HepG2 (cell line): ENCODE data around the gene ETV1. TPM values are rescaled to one million over a fixed set of nuclear protein-coding genes. Genes with fewer than 3 reads are reported as not detected.

Experiments used
- ATAC-seq: fragments of 200-7000 bp; cut with Tn5 transposase; 3 replicates; pipeline ENCODE4 v1.9.1; 2020; ENCODE audit warnings: mild to moderate bottlenecking, moderate library complexity
- BruUV-seq: library from RNA; stranded (reverse); fragments of 400-500 nt; replicated peaks from 2 replicates; lab custom pipeline; 2021; lab: Mats Ljungman, UMichigan
- CTCF ChIA-PET: fragments of 300-600 bp; formaldehyde crosslinking; extraction: SDS; loops from one replicate; lab custom pipeline; 2021; ENCODE audit warnings: low total read pairs, inconsistent platforms, low intra/inter-chr PET ratio; lab: Yijun Ruan, JAX
- POLR2A ChIA-PET: fragments of 350-600 bp; sonication (Branson Sonifier 250); formaldehyde crosslinking; loops from one replicate; lab custom pipeline; 2020; ENCODE audit warnings: antibody characterized with exemption, inconsistent platforms; lab: Yijun Ruan, JAX
- DNase-seq: peaks from one replicate; pipeline ENCODE4 v3.0.0-alpha.2; 2015; ENCODE audit warnings: low spot score
- FAIRE-seq: peaks from 3 replicates; lab custom pipeline; 2011; peaks lifted over from hg19 to GRCh38; lab: Jason Lieb, UNC
- H2AFZ ChIP-seq: one replicate; pipeline ENCODE4 v1.6.1; 2011; ENCODE audit warnings: low read length, inconsistent platforms
- H3K27ac ChIP-seq: fragments of 300-600 bp; 3 replicates; pipeline ENCODE4 v1.8.0; 2011; ENCODE audit warnings: mixed run types, mild to moderate bottlenecking, mixed read lengths, low read length, inconsistent platforms; ENCODE audit not compliant: insufficient read depth; ENCODE audit errors: extremely low read length
- H3K27me3 ChIP-seq, 2 experiments: fragments of 200-600 bp in 1 of 2; 2 replicates in 1 of 2; 3 replicates in 1 of 2; pipeline versions ENCODE4 v1.6.0 to v1.8.0; 2011; ENCODE audit warnings: low read length in 2 of 2, mild to moderate bottlenecking in 2 of 2, moderate library complexity in 2 of 2, inconsistent platforms in 1 of 2; ENCODE audit not compliant: insufficient read depth in 2 of 2, control insufficient read depth in 1 of 2
- H3K36me3 ChIP-seq, 2 experiments: fragments of 200-600 bp in 1 of 2; replicated peaks in 1 of 2; 2 replicates in 1 of 2; 3 replicates in 1 of 2; pipeline versions ENCODE4 v1.5.1 to v1.8.0; 2011; ENCODE audit warnings: low read length in 2 of 2, inconsistent platforms in 1 of 2; ENCODE audit not compliant: insufficient read depth in 2 of 2, control insufficient read depth in 1 of 2
- H3K4me1 ChIP-seq: 2 replicates; pipeline ENCODE4 v1.5.1; 2012; ENCODE audit warnings: low read length, inconsistent platforms; ENCODE audit not compliant: insufficient read depth
- H3K4me2 ChIP-seq: 2 replicates; pipeline ENCODE4 v1.6.0; 2011; ENCODE audit warnings: low read depth, low read length, inconsistent platforms
- H3K4me3 ChIP-seq, 3 experiments: fragments of 200-600 bp in 1 of 3; sonication (generic), shearing (Covaris generic) in 1 of 3; replicated peaks in 1 of 3; 2 replicates each; pipeline ENCODE4 v1.5.1; 2011 to 2016; ENCODE audit warnings: low read length in 3 of 3, inconsistent platforms in 2 of 3, low read depth in 2 of 3, mild to moderate bottlenecking in 2 of 3, control low read depth in 1 of 3, mixed read lengths in 1 of 3; ENCODE audit not compliant: insufficient read depth in 1 of 3
- H3K79me2 ChIP-seq: one replicate; pipeline ENCODE4 v1.6.1; 2011; ENCODE audit warnings: low read length, inconsistent platforms; ENCODE audit not compliant: insufficient read depth
- H3K9ac ChIP-seq: 2 replicates; pipeline ENCODE4 v1.6.0; 2011; ENCODE audit warnings: mild to moderate bottlenecking, low read depth, low read length, inconsistent platforms; ENCODE audit not compliant: insufficient read depth
- H3K9me3 ChIP-seq: 2 replicates; pipeline ENCODE4 v1.5.1; 2012; ENCODE audit warnings: mild to moderate bottlenecking, low read length
- H4K20me1 ChIP-seq: 2 replicates; pipeline ENCODE4 v1.6.0; 2011; ENCODE audit warnings: inconsistent platforms, mild to moderate bottlenecking, low read length, moderate library complexity; ENCODE audit not compliant: insufficient read depth
- IRX3 ChIP-seq: sonication (generic); formaldehyde crosslinking; IDR thresholded peaks from 2 replicates; pipeline ENCODE4 v1.8.1; 2023; ENCODE audit warnings: mild to moderate bottlenecking, low read depth, missing genetic modification reagents, borderline replicate concordance
- RCOR2 ChIP-seq: IDR thresholded peaks from 2 replicates; pipeline ENCODE4 v1.6.1; 2016; ENCODE audit warnings: missing biosample characterization, missing genetic modification reagents
- RFX5 ChIP-seq: IDR thresholded peaks from 2 replicates; pipeline ENCODE4 v1.6.1; 2011; ENCODE audit warnings: low read depth, low read length, improper control_type of control experiment
- ZNF230 ChIP-seq: sonication (generic); formaldehyde crosslinking; IDR thresholded peaks from 2 replicates; pipeline ENCODE4 v1.4.0; 2020; ENCODE audit warnings: mild to moderate bottlenecking, missing genetic modification reagents
- ZNF256 ChIP-seq: sonication (generic); formaldehyde crosslinking; conservative IDR thresholded peaks from 2 replicates; pipeline ENCODE4 v1.4.0; 2020; ENCODE audit warnings: missing genetic modification reagents
- ZNF556 ChIP-seq: sonication (generic); formaldehyde crosslinking; IDR thresholded peaks from 2 replicates; pipeline ENCODE4 v1.4.0; 2020; ENCODE audit warnings: mild to moderate bottlenecking, missing genetic modification reagents, borderline replicate concordance
- ZNF878 ChIP-seq: sonication (generic); formaldehyde crosslinking; IDR thresholded peaks from 2 replicates; pipeline ENCODE4 v1.8.1; 2023; ENCODE audit warnings: mild to moderate bottlenecking, missing genetic modification reagents, moderate library complexity
- WGBS: methylation state at CpG from one replicate; pipeline ENCODE4 v1.1.6; 2017; ENCODE audit warnings: low lambda C conversion rate; 5-methylcytosine and 5-hydroxymethylcytosine counted together
- in situ Hi-C: cut with HindIII; loops from 2 replicates; pipeline ENCODE4 v1.10.0; 2017; ENCODE audit warnings: low pct_unique_long_range_greater_than_20kb; ENCODE audit not compliant: extremely low pct_ligation_motif_present
- intact Hi-C: fragments of 100-400 bp; cut with micrococcal nuclease; formaldehyde crosslinking; loops from one replicate; pipeline ENCODE4 v1.10.0; 2022; ENCODE audit not compliant: unreplicated experiment
- polyA plus RNA-seq, 8 experiments: library from polyadenylated mRNA; depleted of rRNA in 3 of 8; stranded (reverse) in 7 of 8; unstranded in 1 of 8; fragments of >200 nt; fragmentation: Illumina TruSeq in 4 of 8; extraction: Trizol in 4 of 8; gene quantifications; 2 replicates each; pipeline versions ENCODE4 v1.2.1 to v1.2.3, GENCODE V29; 2011 to 2016; ENCODE audit warnings: low read depth in 4 of 8, missing spikeins in 1 of 8, mixed read lengths in 1 of 8; ENCODE audit not compliant: insufficient read depth in 1 of 8
- total RNA-seq, 5 experiments: library from RNA; depleted of rRNA; stranded (reverse); fragments of >200 nt; fragmentation: Illumina TruSeq; extraction: Trizol; gene quantifications; 2 replicates each; pipeline ENCODE4 v1.2.3, GENCODE V29; 2016; ENCODE audit warnings: low read depth in 1 of 5
- TF ChIP-seq, protein P1 (sequence below): IDR thresholded peaks from 2 replicates; pipeline ENCODE4 v1.6.1; 2016; ENCODE audit warnings: missing genetic modification reagents, missing compliant biosample characterization
- TF ChIP-seq, protein P2 (sequence below): sonication (generic); IDR thresholded peaks from 2 replicates; pipeline ENCODE4 v1.6.1; 2016; ENCODE audit warnings: low read depth, borderline replicate concordance

Gene ETV1
- total and polyA plus RNA-seq, 2 of the 13 experiments (the other 11 are each of a cell fraction or from before 2014, with no cell fraction given): 0.04 to 0.24 TPM

DNA sequence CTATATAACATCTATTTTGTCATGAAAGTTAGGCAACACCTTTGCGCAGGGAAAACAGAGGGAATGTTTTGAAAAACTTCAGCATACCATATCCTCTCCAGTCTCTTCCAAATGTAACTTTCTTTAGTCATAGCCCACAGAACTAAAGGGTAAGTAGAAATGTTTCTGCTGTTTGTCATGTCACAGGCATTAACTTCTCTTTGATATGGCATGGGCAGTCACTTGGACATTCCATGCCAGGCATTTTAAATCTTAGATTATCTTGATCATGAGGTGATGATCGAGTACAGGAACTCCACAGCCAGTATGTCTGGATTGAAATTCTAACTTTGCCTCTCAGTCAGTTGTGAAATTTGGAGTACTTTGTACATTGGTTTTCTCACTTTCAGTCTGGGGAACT lies 27.5 kb upstream of the ETV1 start:
- Histone ChIP-seq H3K9ac (no peak overlapping the region), H3K9me3 (peaks cover 74% of the 10 kb centered on the region), H3K27me3 (no peaks in the 10 kb centered on the region), H3K79me2 (no peaks in the 10 kb centered on the region), H3K36me3 (no peaks in the 10 kb centered on the region), H4K20me1 (no peaks in the 10 kb centered on the region), H3K27ac (no peak overlapping the region), H2AFZ (no peak overlapping the region), H3K4me3 (no peak overlapping the region), H3K4me1 (no peaks in the 10 kb centered on the region), H3K4me2 (no peak overlapping the region)
- 46% methylated on average over 2 of the region's 2 CpGs for WGBS
- ATAC-seq: no peak
- BruUV-seq: no TSS peak
- TF ChIP-seq ZNF230 (CRISPR knock-in tag) (no peak), RFX5 (no peak), ZNF878 (CRISPR knock-in tag) (no peak), ZNF556 (CRISPR knock-in tag) (no peak), ZNF256 (no peak), IRX3 (CRISPR knock-in tag) (no peak)
- TF ChIP-seq, protein P1, sequence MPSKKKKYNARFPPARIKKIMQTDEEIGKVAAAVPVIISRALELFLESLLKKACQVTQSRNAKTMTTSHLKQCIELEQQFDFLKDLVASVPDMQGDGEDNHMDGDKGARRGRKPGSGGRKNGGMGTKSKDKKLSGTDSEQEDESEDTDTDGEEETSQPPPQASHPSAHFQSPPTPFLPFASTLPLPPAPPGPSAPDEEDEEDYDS: no peak
- DNase-seq: no peak
- FAIRE-seq: no peak
- in situ Hi-C loops (no loop called here), intact Hi-C loops (no loop called here)
- CTCF ChIA-PET: no interaction called here
- POLR2A ChIA-PET: no interaction called here

DNA sequence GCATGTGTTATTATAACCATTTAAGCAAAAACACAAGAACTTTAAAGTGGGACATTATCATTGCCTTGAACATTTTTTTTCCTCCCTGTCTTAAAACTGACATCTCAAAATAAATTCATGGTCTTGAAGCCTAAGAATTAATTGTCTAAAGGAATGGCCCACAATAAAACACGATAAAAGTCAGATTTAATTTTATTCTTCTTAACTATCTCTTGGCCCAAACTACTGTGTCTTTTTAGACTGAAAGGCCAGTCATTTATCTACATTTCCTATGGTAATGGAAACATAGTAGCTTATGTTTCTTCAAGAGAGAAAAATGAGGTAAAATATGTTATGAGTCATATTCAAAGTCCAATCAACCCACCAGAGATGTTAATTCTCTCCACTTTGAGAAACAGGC lies 24.4 kb upstream of the ETV1 start:
- H4K20me1 ChIP-seq: no peaks in the 10 kb centered on the region
- no peak overlapping the region for H3K27ac ChIP-seq
- H3K27me3 ChIP-seq: no peaks in the 10 kb centered on the region
- FAIRE-seq: no peak
- H3K9me3 ChIP-seq: peaks cover 50% of the 10 kb centered on the region
- WGBS: 9% methylated on average over 1 of the region's 1 CpG
- no peak overlapping the region for H2AFZ ChIP-seq
- intact Hi-C loops: no loop called here
- ATAC-seq: no peak
- no peak overlapping the region for H3K4me3 ChIP-seq
- H3K4me1 ChIP-seq: no peaks in the 10 kb centered on the region
- ChIA-PET POLR2A (no interaction called here), CTCF (no interaction called here)
- H3K79me2 ChIP-seq: no peaks in the 10 kb centered on the region
- TF ChIP-seq, protein P2, sequence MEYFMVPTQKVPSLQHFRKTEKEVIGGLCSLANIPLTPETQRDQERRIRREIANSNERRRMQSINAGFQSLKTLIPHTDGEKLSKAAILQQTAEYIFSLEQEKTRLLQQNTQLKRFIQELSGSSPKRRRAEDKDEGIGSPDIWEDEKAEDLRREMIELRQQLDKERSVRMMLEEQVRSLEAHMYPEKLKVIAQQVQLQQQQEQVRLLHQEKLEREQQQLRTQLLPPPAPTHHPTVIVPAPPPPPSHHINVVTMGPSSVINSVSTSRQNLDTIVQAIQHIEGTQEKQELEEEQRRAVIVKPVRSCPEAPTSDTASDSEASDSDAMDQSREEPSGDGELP: no peak
- no peak for TF ChIP-seq RCOR2
- BruUV-seq: no TSS peak
- no peak overlapping the region for H3K4me2 ChIP-seq
- H3K9ac ChIP-seq: no peak overlapping the region
- no peaks in the 10 kb centered on the region for H3K36me3 ChIP-seq
- in situ Hi-C loops: no loop called here
- DNase-seq: no peak
